ENCODE measurements around the gene SNAPC5.

Gene SNAPC5

GRCh38 chr15:66452971-66453580, 44.5 kb downstream of the SNAPC5 start:
- no peak for DNase-seq

GRCh38 chr15:66452420-66452819, 45.1 kb downstream of the SNAPC5 start:
- DNase-seq = no peak

All from NCI-H2227 treated with DMSO at 0.1 percent for 48 hours (cell line).